MV-4-11 (cell line): ENCODE measurements around the gene REPS2.
"Not testable (repeated sequence)": the region's sequence is repeated elsewhere in the genome, so short reads cannot be mapped to it uniquely, and the experiment has no call there.

Experiments
- DNase-seq: peaks from one replicate; lab custom pipeline; 2025; lab: John Stamatoyannopoulos, UW

The REPS2 gene

DNA sequence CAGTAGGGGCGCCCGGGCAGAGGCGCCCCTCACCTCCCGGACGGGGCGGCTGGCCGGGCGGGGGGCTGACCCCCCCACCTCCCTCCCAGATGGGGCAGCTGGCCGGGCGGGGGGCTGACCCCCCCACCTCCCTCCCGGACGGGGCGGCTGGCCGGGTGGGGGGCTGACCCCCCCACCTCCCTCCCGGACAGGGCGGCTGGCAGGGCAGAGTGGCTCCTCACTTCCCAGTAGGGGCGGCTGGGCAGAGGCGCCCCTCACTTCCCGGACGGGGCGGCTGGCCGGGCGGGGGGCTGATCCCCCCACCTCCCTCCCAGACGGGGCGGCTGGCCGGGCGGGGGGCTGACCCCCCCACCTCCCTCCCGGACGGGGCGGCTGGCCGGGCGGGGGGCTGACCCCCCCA, 18.5 kb downstream of the REPS2 start:
- not testable (repeated sequence) for DNase-seq

- no peak for DNase-seq
Observed at GRCh38 chrX:16966752-16967448, 20.4 kb downstream of the REPS2 start.

DNA sequence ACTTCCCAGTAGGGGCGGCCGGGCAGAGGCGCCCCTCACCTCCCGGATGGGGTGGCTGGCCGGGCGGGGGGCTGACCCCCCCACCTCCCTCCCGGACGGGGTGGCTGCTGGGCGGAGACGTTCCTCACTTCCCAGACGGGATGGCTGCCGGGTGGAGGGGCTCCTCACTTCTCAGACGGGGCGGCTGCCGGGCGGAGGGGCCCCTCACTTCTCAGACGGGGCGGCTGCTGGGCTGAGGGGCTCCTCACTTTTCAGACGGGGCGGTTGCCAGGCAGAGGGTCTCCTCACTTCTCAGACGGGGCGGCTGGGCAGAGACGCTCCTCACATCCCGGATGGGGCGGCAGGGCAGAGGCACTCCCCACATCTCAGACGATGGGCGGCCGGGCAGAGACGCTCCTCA, 22.3 kb downstream of the REPS2 start:
- DNase-seq: not testable (repeated sequence)

DNA sequence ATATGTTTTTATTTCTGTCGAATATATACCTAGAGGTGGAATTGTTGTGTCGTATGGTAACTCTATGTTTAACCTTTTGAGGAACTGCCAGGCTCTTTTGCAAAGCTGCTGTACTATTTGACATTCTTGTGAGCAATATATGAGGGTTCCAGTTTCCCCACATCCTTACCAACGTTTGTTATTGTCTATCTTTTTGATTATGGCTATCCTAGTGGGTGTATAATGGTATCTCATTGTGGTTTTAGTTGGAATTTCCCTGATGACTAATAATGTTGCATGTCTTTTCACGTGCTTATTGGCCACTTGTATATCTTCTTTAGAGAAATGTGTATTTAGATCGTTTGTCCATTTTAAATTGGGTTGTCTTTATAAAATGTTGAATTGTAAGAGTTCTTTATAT, 24.5 kb downstream of the REPS2 start:
- DNase-seq: peak; percentile 4

GRCh38 chrX:16971694-16972093, 25.2 kb downstream of the REPS2 start:
- DNase-seq: no peak

GRCh38 chrX:16975233-16975632, 28.8 kb downstream of the REPS2 start:
- DNase-seq: no peak

GRCh38 chrX:16977771-16978170, 31.3 kb downstream of the REPS2 start:
- DNase-seq: no peak

GRCh38 chrX:16978193-16978984, 31.9 kb downstream of the REPS2 start:
- no peak for DNase-seq

DNA sequence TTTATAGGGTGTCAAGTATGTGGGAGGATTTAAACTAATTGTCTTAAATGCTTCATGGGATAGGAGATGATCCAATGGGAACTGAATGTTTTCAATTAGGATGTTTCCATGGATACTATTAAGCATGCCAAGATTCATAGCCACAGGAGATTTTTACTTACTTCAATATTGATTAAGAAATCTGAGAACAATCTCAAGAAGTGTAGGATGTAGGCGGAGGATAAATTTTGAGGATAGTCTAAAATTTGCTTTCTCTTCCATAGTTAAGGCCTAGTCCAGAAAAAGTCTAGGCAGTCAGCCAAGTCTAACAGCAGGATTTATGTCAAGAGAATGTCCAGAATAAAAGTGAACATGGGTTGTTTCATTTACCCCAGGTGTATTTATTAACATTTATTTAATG, 32.8 kb downstream of the REPS2 start:
- DNase-seq: no peak

DNA sequence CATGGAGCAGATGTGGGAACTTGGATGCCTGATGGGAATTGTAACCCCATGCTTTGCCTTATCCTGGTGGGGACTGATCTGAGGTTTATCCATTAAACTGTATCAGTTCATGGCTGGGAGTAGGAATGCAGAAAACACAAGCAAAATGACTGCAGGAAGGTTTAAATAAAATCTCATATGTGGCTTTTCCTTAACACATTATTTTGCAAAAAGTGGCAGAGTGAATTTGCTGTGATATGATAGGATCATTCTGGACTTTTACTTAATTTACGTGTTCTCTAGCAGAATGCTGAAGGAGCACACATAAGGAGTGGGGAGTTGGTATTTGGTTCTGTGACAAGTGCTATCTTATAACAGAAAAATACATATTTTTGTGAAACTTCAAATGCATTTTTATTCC, 34.8 kb downstream of the REPS2 start:
- DNase-seq: no peak

DNA sequence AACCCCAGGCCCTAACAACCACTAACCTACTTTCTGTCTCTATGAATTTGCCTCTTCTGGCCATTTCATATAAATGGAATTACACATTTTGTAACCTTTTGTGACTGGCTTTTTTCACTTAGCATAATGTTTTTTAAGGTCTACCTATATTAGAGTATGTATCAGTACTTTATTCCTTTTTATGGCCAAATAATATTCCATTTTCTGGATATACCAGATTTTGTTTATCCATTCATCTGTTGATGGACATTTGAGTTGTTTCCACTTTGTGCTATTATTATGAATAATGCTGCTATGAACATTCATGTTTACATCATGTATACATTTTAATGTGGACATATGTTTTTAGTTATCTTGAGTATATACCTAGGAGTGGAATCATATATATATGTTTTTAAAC, 35.5 kb downstream of the REPS2 start:
- no peak for DNase-seq

- no peak for DNase-seq
Observed at GRCh38 chrX:16983051-16983450, 36.6 kb downstream of the REPS2 start.

DNA sequence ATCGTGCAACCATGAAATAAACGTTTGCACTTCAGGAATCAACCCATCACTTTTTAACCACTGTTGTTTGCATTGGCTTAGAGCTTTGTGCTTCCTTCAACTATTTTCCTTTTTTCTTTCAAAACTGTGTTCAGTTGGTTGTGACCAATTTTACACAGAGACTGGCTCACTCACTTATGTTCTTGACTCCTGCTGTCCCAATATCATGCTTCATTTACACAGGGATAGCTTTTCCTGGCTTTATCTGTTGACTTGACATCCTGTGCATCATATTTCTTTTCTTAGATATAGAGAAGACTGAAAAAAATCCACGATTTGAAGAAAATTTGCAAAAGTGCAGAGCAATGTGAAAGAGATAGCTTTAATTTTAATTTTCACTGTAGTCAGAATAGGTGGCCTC, 38.8 kb downstream of the REPS2 start:
- DNase-seq: no peak

GRCh38 chrX:16986169-16986568, 39.7 kb downstream of the REPS2 start:
- DNase-seq: no peak

DNA sequence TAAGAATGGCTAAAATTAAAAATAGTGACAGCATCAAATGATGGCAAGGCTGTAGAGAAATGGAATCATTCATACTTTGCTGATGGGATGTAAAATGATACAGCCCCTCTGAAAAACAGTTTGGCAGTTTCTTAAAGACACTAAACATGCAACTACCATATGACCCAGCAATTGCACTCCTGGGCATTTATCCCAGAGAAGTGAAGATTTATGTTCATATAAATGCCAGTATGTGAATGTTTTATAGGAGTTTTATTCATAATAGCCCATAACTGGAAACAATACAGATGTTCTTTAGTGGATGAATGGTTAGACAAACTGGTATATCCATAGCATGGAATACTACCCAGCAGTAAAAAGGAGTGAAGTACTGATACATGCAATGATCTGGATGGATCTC, 43.3 kb downstream of the REPS2 start:
- no peak for DNase-seq

GRCh38 chrX:16990839-16991238, 44.4 kb downstream of the REPS2 start:
- DNase-seq: no peak

DNA sequence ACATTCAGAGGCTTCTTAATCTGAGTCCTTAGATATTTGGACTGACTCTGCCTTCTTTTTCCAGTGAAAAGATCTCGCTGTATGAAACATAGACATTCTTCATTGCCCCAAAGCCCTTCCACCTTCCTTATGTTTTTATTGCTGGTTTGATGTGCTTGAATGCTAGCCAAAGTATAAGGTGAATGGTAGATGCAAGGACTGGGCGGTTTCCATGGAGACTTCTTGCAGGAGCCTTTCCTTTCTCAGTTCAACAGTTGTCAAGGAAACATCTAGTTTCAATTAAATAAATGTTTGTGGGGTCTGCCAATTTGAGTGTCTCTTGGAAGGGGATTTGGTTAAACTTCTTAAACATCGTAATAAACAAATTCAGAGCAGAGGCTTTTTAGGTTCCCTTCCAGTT, 46.0 kb downstream of the REPS2 start:
- no peak for DNase-seq

- no peak for DNase-seq
Observed at GRCh38 chrX:16992951-16993350, 46.5 kb downstream of the REPS2 start.

GRCh38 chrX:16993791-16994318, 47.4 kb downstream of the REPS2 start:
- no peak for DNase-seq

GRCh38 chrX:16994736-16995135, 48.3 kb downstream of the REPS2 start:
- no peak for DNase-seq

GRCh38 chrX:16997313-16997712, 50.9 kb downstream of the REPS2 start:
- DNase-seq: no peak

- no peak for DNase-seq
Observed at GRCh38 chrX:16999275-16999674, 52.8 kb downstream of the REPS2 start.

- DNase-seq: no peak
Observed at GRCh38 chrX:17000751-17001150, 54.3 kb downstream of the REPS2 start.
